HG02759 (cell line): Measurements from ENCODE around the gene GMEB2.
"Not testable (repeated sequence)": the region's sequence is repeated elsewhere in the genome, so short reads cannot be mapped to it uniquely, and the experiment has no call there.

Experiments used
- ATAC-seq: cut with Tn5 transposase; IDR thresholded peaks from one replicate; pipeline ENCODE4 v1.9.1; 2021; ENCODE audit warnings: mild to moderate bottlenecking, moderate library complexity; ENCODE audit not compliant: unreplicated experiment

GMEB2 gene

GRCh38 chr20:63657260-63657936, 30.5 kb upstream of the GMEB2 start:
- no peak for ATAC-seq

- no peak for ATAC-seq
Measured at GRCh38 chr20:63656451-63656850, 29.6 kb upstream of the GMEB2 start.

GRCh38 chr20:63655249-63655648, 28.3 kb upstream of the GMEB2 start:
- ATAC-seq: no peak

GRCh38 chr20:63653974-63654668, 27.2 kb upstream of the GMEB2 start:
- no peak for ATAC-seq

- ATAC-seq: no peak
Measured at GRCh38 chr20:63653041-63653973, 26.4 kb upstream of the GMEB2 start, which contains the start of gene STMN3. Gene STMN3, minus strand, starts transcription at chr20:63653424. Its CDS starts 79 bp downstream, at chr20:63653345.

- no peak for ATAC-seq
Measured at GRCh38 chr20:63652192-63652980, 25.5 kb upstream of the GMEB2 start.

- ATAC-seq: no peak
Measured at GRCh38 chr20:63651942-63652191, 25.0 kb upstream of the GMEB2 start.

- not testable (repeated sequence) for ATAC-seq
Measured at GRCh38 chr20:63650486-63650885, 23.6 kb upstream of the GMEB2 start.

- ATAC-seq: no peak
Measured at GRCh38 chr20:63648895-63649589, 22.1 kb upstream of the GMEB2 start.

- no peak for ATAC-seq
Measured at GRCh38 chr20:63648190-63648589, 21.3 kb upstream of the GMEB2 start.

- ATAC-seq: no peak
Measured at GRCh38 chr20:63645218-63645617, 18.3 kb upstream of the GMEB2 start.

- no peak for ATAC-seq
Measured at GRCh38 chr20:63643946-63644345, 17.0 kb upstream of the GMEB2 start.

GRCh38 chr20:63643499-63643898, 16.6 kb upstream of the GMEB2 start:
- no peak for ATAC-seq

GRCh38 chr20:63642527-63643247, 15.8 kb upstream of the GMEB2 start:
- no peak for ATAC-seq

- peak; percentile 79 for ATAC-seq
Measured at GRCh38 chr20:63641792-63642523, 15.1 kb upstream of the GMEB2 start.

GRCh38 chr20:63641146-63641791, 14.4 kb upstream of the GMEB2 start:
- peak; percentile 18 for ATAC-seq

GRCh38 chr20:63640686-63641085, 13.8 kb upstream of the GMEB2 start:
- ATAC-seq: not testable (repeated sequence)

GRCh38 chr20:63640086-63640485, 13.2 kb upstream of the GMEB2 start:
- no peak for ATAC-seq
